Endothelial cell of umbilical vein (primary cell): Measurements from ENCODE around the gene CD151. TPM values are rescaled to one million over a fixed set of nuclear protein-coding genes. Genes with fewer than 3 reads are reported as not detected.

Experiments used
- BruUV-seq: library from RNA; stranded (reverse); fragments of 400-500 nt; replicated peaks from 2 replicates; lab custom pipeline; 2021; lab: Mats Ljungman, UMichigan
- CTCF ChIA-PET: fragments of 300-600, 350-600 bp; sonication (Branson Sonifier 250); formaldehyde crosslinking; loops from one replicate; lab custom pipeline; 2021; ENCODE audit warnings: antibody characterized with exemption, inconsistent platforms; lab: Charles Lee
- POLR2A ChIA-PET: fragments of 300-600, 350-600 bp; sonication (Branson Sonifier 250); formaldehyde crosslinking; loops from one replicate; lab custom pipeline; 2021; ENCODE audit warnings: antibody characterized with exemption, inconsistent platforms; lab: Charles Lee
- DNase-seq: peaks from one replicate; pipeline ENCODE4 v3.0.0-alpha.2; 2011; ENCODE audit warnings: low read depth, low spot score
- FAIRE-seq: peaks from 2 replicates; lab custom pipeline; 2011; peaks lifted over from hg19 to GRCh38; lab: Jason Lieb, UNC
- H2AFZ ChIP-seq: 2 replicates; pipeline ENCODE4 v1.6.0; 2012; ENCODE audit warnings: low read depth, low read length, control low read depth, inconsistent platforms
- H3K27ac ChIP-seq: 2 replicates; pipeline ENCODE4 v1.5.1; 2011; ENCODE audit warnings: low read depth, mild to moderate bottlenecking, control low read depth, low read length, moderate library complexity; ENCODE audit not compliant: insufficient read depth
- H3K27me3 ChIP-seq, 2 experiments: 2 replicates each; pipeline versions ENCODE4 v1.6.0 to v1.6.1; 2011; ENCODE audit warnings: low read length in 2 of 2, mixed read lengths in 1 of 2; ENCODE audit not compliant: control insufficient read depth in 2 of 2, insufficient read depth in 2 of 2
- H3K36me3 ChIP-seq, 2 experiments: 2 replicates in 1 of 2; 3 replicates in 1 of 2; pipeline ENCODE4 v1.5.1; 2011; ENCODE audit warnings: low read length in 2 of 2, mild to moderate bottlenecking in 1 of 2, moderate library complexity in 1 of 2; ENCODE audit not compliant: control insufficient read depth in 2 of 2, insufficient read depth in 2 of 2; ENCODE audit errors: extremely low read depth in 1 of 2
- H3K4me1 ChIP-seq: 3 replicates; pipeline ENCODE4 v1.5.1; 2011; ENCODE audit warnings: mild to moderate bottlenecking, low read length; ENCODE audit not compliant: control insufficient read depth, insufficient read depth; ENCODE audit errors: extremely low read depth
- H3K4me2 ChIP-seq: 2 replicates; pipeline ENCODE4 v1.6.1; 2011; ENCODE audit warnings: low read length, control low read depth, mixed read lengths; ENCODE audit not compliant: insufficient read depth
- H3K4me3 ChIP-seq, 3 experiments: fragments of 200-600 bp in 1 of 3; sonication (generic), shearing (Covaris generic) in 1 of 3; replicated peaks in 1 of 3; 2 replicates each; pipeline ENCODE4 v1.5.1; 2011 to 2016; ENCODE audit warnings: control low read depth in 3 of 3, low read length in 3 of 3, mild to moderate bottlenecking in 2 of 3, inconsistent platforms in 1 of 3, low read depth in 1 of 3, moderate library complexity in 1 of 3; ENCODE audit not compliant: insufficient read depth in 1 of 3
- H3K79me2 ChIP-seq: 2 replicates; pipeline ENCODE4 v1.6.0; 2012; ENCODE audit warnings: low read length, inconsistent platforms; ENCODE audit not compliant: control insufficient read depth, insufficient read depth
- H3K9ac ChIP-seq: replicated peaks from 2 replicates; pipeline ENCODE3; 2011; ENCODE audit warnings: low read length, control low read depth; ENCODE audit not compliant: insufficient read depth; ENCODE audit errors: extremely low read depth
- H3K9me1 ChIP-seq: replicated peaks from 3 replicates; pipeline ENCODE4 v1.6.0; 2011; ENCODE audit warnings: mild to moderate bottlenecking, low read length; ENCODE audit not compliant: control insufficient read depth, insufficient read depth; ENCODE audit errors: extremely low read depth
- H3K9me3 ChIP-seq: replicated peaks from 2 replicates; pipeline ENCODE4 v1.5.1; 2012; ENCODE audit warnings: low read length, inconsistent platforms; ENCODE audit not compliant: control insufficient read depth, insufficient read depth
- H4K20me1 ChIP-seq: replicated peaks from 2 replicates; pipeline ENCODE3; 2011; ENCODE audit warnings: mild to moderate bottlenecking, low read length; ENCODE audit not compliant: control insufficient read depth, insufficient read depth; ENCODE audit errors: extremely low read depth
- EZH2 ChIP-seq: IDR thresholded peaks from 2 replicates; pipeline ENCODE4 v1.6.1; 2012; ENCODE audit warnings: borderline replicate concordance, low read depth, mild to moderate bottlenecking, moderate library complexity, low read length, inconsistent platforms; ENCODE audit not compliant: severe bottlenecking
- FOS ChIP-seq: IDR thresholded peaks from 2 replicates; pipeline ENCODE4 v1.6.1; 2011; ENCODE audit warnings: mild to moderate bottlenecking, low read length, moderate library complexity, borderline replicate concordance; ENCODE audit not compliant: insufficient read depth
- GATA2 ChIP-seq: IDR thresholded peaks from 2 replicates; pipeline ENCODE4 v1.7.0; 2011; ENCODE audit warnings: low read depth, mild to moderate bottlenecking, moderate library complexity, mixed read lengths, low read length; ENCODE audit not compliant: insufficient read length, insufficient read depth
- JUN ChIP-seq: IDR thresholded peaks from 2 replicates; pipeline ENCODE4 v1.6.1; 2011; ENCODE audit warnings: borderline replicate concordance, low read depth; ENCODE audit not compliant: insufficient read length, insufficient read depth
- MYC ChIP-seq: IDR thresholded peaks from one replicate; pipeline ENCODE4 v1.6.1; 2011; ENCODE audit warnings: mild to moderate bottlenecking, low read depth, low read length
- POLR2A ChIP-seq: IDR thresholded peaks from 2 replicates; pipeline ENCODE4 v1.6.1; 2012; ENCODE audit warnings: low read depth, mild to moderate bottlenecking, control low read depth, low read length
- POLR2AphosphoS5 ChIP-seq: IDR thresholded peaks from 2 replicates; pipeline ENCODE4 v1.6.1; 2012; ENCODE audit warnings: low read depth, mild to moderate bottlenecking, control low read depth, low read length, moderate library complexity; ENCODE audit not compliant: insufficient read depth
- dilution Hi-C: fragments of 300-500 bp; cut with MboI; formaldehyde crosslinking; loops from one replicate; pipeline ENCODE4 v1.15.0; 2019; ENCODE audit warnings: low sequenced_read_pairs; ENCODE audit not compliant: extremely low pct_ligation_motif_present
- intact Hi-C: fragments of 100-400 bp; cut with micrococcal nuclease; formaldehyde crosslinking; loops from one replicate; pipeline ENCODE4 v1.10.0; 2022
- polyA plus RNA-seq, 4 experiments: library from polyadenylated mRNA; depleted of rRNA in 3 of 4; stranded (reverse) in 3 of 4; unstranded in 1 of 4; fragments of >200 nt; gene quantifications; 2 replicates each; pipeline versions ENCODE4 v1.2.1 to v1.2.3, GENCODE V29; 2011 to 2012; ENCODE audit warnings: missing spikeins in 1 of 4
- total RNA-seq: library from RNA; stranded (reverse); gene quantifications from 2 replicates; pipeline ENCODE4 v1.2.3, GENCODE V29; 2021
- TF ChIP-seq, protein P1 (sequence below): IDR thresholded peaks from 2 replicates; pipeline ENCODE4 v1.6.1; 2011; ENCODE audit not compliant: insufficient read depth, insufficient read length
- TF ChIP-seq, protein P2 (sequence below), 2 donors: IDR thresholded peaks; 1 replicate in 1 of 2; 2 replicates in 1 of 2; pipeline ENCODE4 v1.5.1; 2011; ENCODE audit warnings: low read length in 2 of 2, mild to moderate bottlenecking in 2 of 2, moderate library complexity in 2 of 2, control low read depth in 1 of 2, inconsistent platforms in 1 of 2, low read depth in 1 of 2; ENCODE audit not compliant: insufficient read depth in 1 of 2; ENCODE audit errors: extremely low read depth in 1 of 2

The CD151 gene
- total and polyA plus RNA-seq, 2 donors (not counting 3 experiments of a cell fraction or from before 2014, with no cell fraction given) = 515 to 1,090 TPM

DNA sequence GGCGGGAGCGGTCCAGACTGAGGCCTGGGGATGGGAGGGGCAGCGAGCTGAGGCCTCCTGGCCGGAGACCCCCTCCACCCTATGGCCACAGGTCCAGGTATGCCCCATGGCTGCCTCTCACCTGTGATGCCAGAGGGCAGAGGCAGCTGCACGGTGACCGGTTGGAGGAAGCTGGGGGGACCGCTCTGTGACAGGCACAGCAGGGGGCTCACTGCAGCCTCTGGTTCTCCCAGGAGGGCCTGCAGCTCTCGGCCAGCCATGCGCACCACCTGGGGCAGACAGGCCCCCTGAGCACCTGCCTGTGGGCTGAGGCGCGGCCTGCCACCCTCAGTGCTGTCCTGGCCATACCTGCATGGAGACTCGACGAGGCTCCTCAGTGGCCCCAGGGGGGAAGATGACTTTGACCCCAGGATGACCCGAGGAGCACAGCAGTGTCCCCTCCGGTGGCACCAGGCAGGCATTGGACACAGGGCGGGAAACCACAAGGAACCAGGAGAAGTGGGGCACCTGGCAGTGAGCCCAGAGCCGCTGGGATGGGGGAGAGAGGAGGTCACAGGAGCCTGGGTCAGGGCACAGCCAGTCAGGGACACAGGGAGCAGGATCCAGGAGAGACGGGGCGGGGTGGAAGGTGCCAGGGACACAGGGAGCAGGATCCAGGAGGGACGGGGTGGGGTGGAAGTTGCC is 31.5 kb upstream of the CD151 start:
- CTCF ChIA-PET = no interaction called here
- Histone ChIP-seq H3K4me3 (no peak overlapping the region), H3K36me3 (peaks cover 0 to 20% of the 10 kb centered on the region in 2 experiments), H3K4me1 (peaks cover 25% of the 10 kb centered on the region), H3K4me2 (no peak overlapping the region), H4K20me1 (no peaks in the 10 kb centered on the region), H3K27ac (no peak overlapping the region), H3K9ac (no peak overlapping the region), H3K27me3 (no peaks in the 10 kb centered on the region), H3K9me3 (no peaks in the 10 kb centered on the region), H3K79me2 (peaks cover 5% of the 10 kb centered on the region), H2AFZ (no peak overlapping the region), H3K9me1 (no peaks in the 10 kb centered on the region)
- POLR2A ChIA-PET = no interaction called here
- no peak for DNase-seq
- dilution Hi-C loops = no loop called here
- intact Hi-C loops = no loop called here
- no peak for TF ChIP-seq MYC
- no peak for TF ChIP-seq EZH2
- TF ChIP-seq POLR2AphosphoS5 = no peak
- no peak for TF ChIP-seq GATA2
- no peak for TF ChIP-seq FOS
- TF ChIP-seq JUN = no peak
- TF ChIP-seq, protein P1, sequence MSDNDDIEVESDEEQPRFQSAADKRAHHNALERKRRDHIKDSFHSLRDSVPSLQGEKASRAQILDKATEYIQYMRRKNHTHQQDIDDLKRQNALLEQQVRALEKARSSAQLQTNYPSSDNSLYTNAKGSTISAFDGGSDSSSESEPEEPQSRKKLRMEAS = no peak
- no peak for TF ChIP-seq POLR2A
- TF ChIP-seq, protein P2, sequence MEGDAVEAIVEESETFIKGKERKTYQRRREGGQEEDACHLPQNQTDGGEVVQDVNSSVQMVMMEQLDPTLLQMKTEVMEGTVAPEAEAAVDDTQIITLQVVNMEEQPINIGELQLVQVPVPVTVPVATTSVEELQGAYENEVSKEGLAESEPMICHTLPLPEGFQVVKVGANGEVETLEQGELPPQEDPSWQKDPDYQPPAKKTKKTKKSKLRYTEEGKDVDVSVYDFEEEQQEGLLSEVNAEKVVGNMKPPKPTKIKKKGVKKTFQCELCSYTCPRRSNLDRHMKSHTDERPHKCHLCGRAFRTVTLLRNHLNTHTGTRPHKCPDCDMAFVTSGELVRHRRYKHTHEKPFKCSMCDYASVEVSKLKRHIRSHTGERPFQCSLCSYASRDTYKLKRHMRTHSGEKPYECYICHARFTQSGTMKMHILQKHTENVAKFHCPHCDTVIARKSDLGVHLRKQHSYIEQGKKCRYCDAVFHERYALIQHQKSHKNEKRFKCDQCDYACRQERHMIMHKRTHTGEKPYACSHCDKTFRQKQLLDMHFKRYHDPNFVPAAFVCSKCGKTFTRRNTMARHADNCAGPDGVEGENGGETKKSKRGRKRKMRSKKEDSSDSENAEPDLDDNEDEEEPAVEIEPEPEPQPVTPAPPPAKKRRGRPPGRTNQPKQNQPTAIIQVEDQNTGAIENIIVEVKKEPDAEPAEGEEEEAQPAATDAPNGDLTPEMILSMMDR (IDR thresholded peaks at IDR 0.05; ENCODE audit: extremely low read depth in 1 of 2, insufficient read depth in 1 of 2, low read depth in 1 of 2, low read length in 2 of 2) = no peak
- BruUV-seq = no TSS peak
- FAIRE-seq = no peak
